Keratinocyte (primary cell): Measurements from ENCODE around the gene FES. TPM values are rescaled to one million over a fixed set of nuclear protein-coding genes. Genes with fewer than 3 reads are reported as not detected.

ENCODE experiments used
- DNase-seq: peaks from one replicate; pipeline ENCODE4 v3.0.0-alpha.2; 2011; ENCODE audit warnings: low read depth, missing footprints, low spot score
- FAIRE-seq: peaks from 2 replicates; lab custom pipeline; 2011; peaks lifted over from hg19 to GRCh38; lab: Jason Lieb, UNC
- H2AFZ ChIP-seq: 2 replicates; pipeline ENCODE4 v1.6.0; 2012; ENCODE audit warnings: low read length, control low read depth, inconsistent platforms; ENCODE audit not compliant: control insufficient read depth
- H3K27ac ChIP-seq: 2 replicates; pipeline ENCODE4 v1.5.1; 2011; ENCODE audit warnings: low read length; ENCODE audit not compliant: control insufficient read depth, insufficient read depth
- H3K27me3 ChIP-seq: 3 replicates; pipeline ENCODE4 v1.6.0; 2011; ENCODE audit warnings: low read length; ENCODE audit not compliant: control insufficient read depth, insufficient read depth; ENCODE audit errors: extremely low read depth
- H3K36me3 ChIP-seq, 2 experiments: 2 replicates in 1 of 2; 3 replicates in 1 of 2; pipeline ENCODE4 v1.5.1; 2011; ENCODE audit warnings: low read length in 2 of 2, mild to moderate bottlenecking in 1 of 2; ENCODE audit not compliant: control insufficient read depth in 2 of 2, insufficient read depth in 2 of 2; ENCODE audit errors: extremely low read depth in 1 of 2
- H3K4me1 ChIP-seq: 3 replicates; pipeline ENCODE4 v1.5.1; 2011; ENCODE audit warnings: low read length; ENCODE audit not compliant: control insufficient read depth, insufficient read depth; ENCODE audit errors: extremely low read depth
- H3K4me2 ChIP-seq: 3 replicates; pipeline ENCODE4 v1.6.0; 2011; ENCODE audit warnings: low read depth, low read length; ENCODE audit not compliant: control insufficient read depth, insufficient read depth; ENCODE audit errors: extremely low read depth
- H3K4me3 ChIP-seq, 3 experiments: fragments of 200-600 bp in 1 of 3; sonication (generic) in 1 of 3; 2 replicates in 2 of 3; 3 replicates in 1 of 3; pipeline ENCODE4 v1.5.1; 2011 to 2016; ENCODE audit warnings: low read length in 3 of 3, mild to moderate bottlenecking in 3 of 3, control low read depth in 2 of 3, inconsistent platforms in 1 of 3, low read depth in 1 of 3, mixed read lengths in 1 of 3, mixed run types in 1 of 3, moderate library complexity in 1 of 3; ENCODE audit not compliant: control insufficient read depth in 2 of 3, insufficient read depth in 2 of 3; ENCODE audit errors: extremely low read depth in 1 of 3
- H3K79me2 ChIP-seq: 2 replicates; pipeline ENCODE4 v1.6.0; 2012; ENCODE audit warnings: low read length; ENCODE audit not compliant: control insufficient read depth, insufficient read depth
- H3K9ac ChIP-seq: 3 replicates; pipeline ENCODE4 v1.6.0; 2011; ENCODE audit warnings: low read length; ENCODE audit not compliant: control insufficient read depth, insufficient read depth; ENCODE audit errors: extremely low read depth
- H3K9me1 ChIP-seq: 3 replicates; pipeline ENCODE4 v1.6.0; 2011; ENCODE audit warnings: low read length; ENCODE audit not compliant: control insufficient read depth, insufficient read depth; ENCODE audit errors: extremely low read depth
- H3K9me3 ChIP-seq: 2 replicates; pipeline ENCODE4 v1.5.1; 2012; ENCODE audit warnings: low read depth, low read length; ENCODE audit not compliant: control insufficient read depth
- H4K20me1 ChIP-seq: 3 replicates; pipeline ENCODE4 v1.6.0; 2011; ENCODE audit warnings: low read length; ENCODE audit not compliant: control insufficient read depth, insufficient read depth; ENCODE audit errors: extremely low read depth
- EZH2 ChIP-seq: IDR thresholded peaks from one replicate; pipeline ENCODE4 v1.6.1; 2012; ENCODE audit warnings: inconsistent platforms, mild to moderate bottlenecking, low read length, moderate library complexity
- dilution Hi-C: fragments of 300-500 bp; cut with MboI; formaldehyde crosslinking; loops from one replicate; pipeline ENCODE4 v1.7.0; 2020; ENCODE audit warnings: low sequenced_read_pairs; ENCODE audit not compliant: extremely low pct_ligation_motif_present
- polyA plus RNA-seq, 5 experiments: library from polyadenylated mRNA; depleted of rRNA in 3 of 5; stranded (reverse) in 3 of 5; stranded (forward) in 1 of 5; unstranded in 1 of 5; fragments of >200 nt; gene quantifications; 1 replicate in 1 of 5; 2 replicates in 3 of 5; 3 replicates in 1 of 5; pipeline versions ENCODE4 v1.2.1 to v1.2.3, GENCODE V29; 2011 to 2012; ENCODE audit warnings: missing spikeins in 2 of 5, low read depth in 1 of 5, low replicate concordance in 1 of 5
- TF ChIP-seq, protein P1 (sequence below), 3 experiments: IDR thresholded peaks in 1 of 3; conservative IDR thresholded peaks in 1 of 3; optimal IDR thresholded peaks in 1 of 3; 2 replicates in 2 of 3; 3 replicates in 1 of 3; pipeline versions ENCODE3 to v1.5.1; 2011; ENCODE audit warnings: low read length in 3 of 3, mild to moderate bottlenecking in 3 of 3, moderate library complexity in 2 of 3, control low read depth in 1 of 3, inconsistent platforms in 1 of 3; ENCODE audit not compliant: insufficient read depth in 2 of 3; ENCODE audit errors: extremely low read depth in 1 of 3

FES gene
- polyA plus RNA-seq, 1 donor (not counting 4 experiments of a cell fraction or from before 2014, with no cell fraction given): 0.34 TPM

DNA sequence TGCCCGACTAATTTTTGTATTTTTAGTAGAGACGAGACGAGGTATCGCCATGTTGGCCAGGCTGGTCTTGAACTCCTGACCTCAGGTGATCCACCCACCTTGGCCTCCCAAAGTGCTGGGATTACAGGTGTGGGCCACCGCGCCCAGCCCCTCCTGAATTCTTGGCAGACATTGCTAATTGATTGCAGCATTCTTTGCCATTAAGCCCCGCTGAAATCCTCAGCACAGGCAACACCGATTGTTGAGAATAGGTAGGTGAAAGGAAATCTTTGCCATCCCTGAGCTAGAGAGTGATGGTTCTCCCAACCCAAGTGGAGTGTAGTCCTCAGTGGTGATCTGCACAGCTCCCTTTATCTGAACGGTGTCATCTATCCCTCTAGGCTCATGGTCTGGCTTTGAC lies 20.4 kb downstream of the FES start:
- no peaks in the 10 kb centered on the region for H3K27me3 ChIP-seq
- H3K9me1 ChIP-seq: peaks cover 2% of the 10 kb centered on the region
- H2AFZ ChIP-seq: no peak overlapping the region
- H4K20me1 ChIP-seq: no peaks in the 10 kb centered on the region
- H3K9ac ChIP-seq: no peak overlapping the region
- no peak overlapping the region for H3K27ac ChIP-seq
- peaks cover 12% of the 10 kb centered on the region for H3K4me1 ChIP-seq
- no peak for FAIRE-seq
- H3K4me3 ChIP-seq: no peak overlapping the region
- DNase-seq: no peak
- dilution Hi-C loops: no loop called here
- no peaks in the 10 kb centered on the region for H3K79me2 ChIP-seq
- H3K4me2 ChIP-seq: no peak overlapping the region
- H3K9me3 ChIP-seq: no peaks in the 10 kb centered on the region
- no peak for TF ChIP-seq EZH2
- TF ChIP-seq, protein P1, sequence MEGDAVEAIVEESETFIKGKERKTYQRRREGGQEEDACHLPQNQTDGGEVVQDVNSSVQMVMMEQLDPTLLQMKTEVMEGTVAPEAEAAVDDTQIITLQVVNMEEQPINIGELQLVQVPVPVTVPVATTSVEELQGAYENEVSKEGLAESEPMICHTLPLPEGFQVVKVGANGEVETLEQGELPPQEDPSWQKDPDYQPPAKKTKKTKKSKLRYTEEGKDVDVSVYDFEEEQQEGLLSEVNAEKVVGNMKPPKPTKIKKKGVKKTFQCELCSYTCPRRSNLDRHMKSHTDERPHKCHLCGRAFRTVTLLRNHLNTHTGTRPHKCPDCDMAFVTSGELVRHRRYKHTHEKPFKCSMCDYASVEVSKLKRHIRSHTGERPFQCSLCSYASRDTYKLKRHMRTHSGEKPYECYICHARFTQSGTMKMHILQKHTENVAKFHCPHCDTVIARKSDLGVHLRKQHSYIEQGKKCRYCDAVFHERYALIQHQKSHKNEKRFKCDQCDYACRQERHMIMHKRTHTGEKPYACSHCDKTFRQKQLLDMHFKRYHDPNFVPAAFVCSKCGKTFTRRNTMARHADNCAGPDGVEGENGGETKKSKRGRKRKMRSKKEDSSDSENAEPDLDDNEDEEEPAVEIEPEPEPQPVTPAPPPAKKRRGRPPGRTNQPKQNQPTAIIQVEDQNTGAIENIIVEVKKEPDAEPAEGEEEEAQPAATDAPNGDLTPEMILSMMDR (optimal IDR thresholded peaks at IDR 0.05 in 1 of 3, IDR thresholded peaks at IDR 0.05 in 1 of 3, conservative IDR thresholded peaks at IDR 0.05 in 1 of 3; ENCODE audit: extremely low read depth in 1 of 3, insufficient read depth in 2 of 3, low read length in 3 of 3): no peak
- H3K36me3 ChIP-seq: peaks cover 3 to 5% of the 10 kb centered on the region in 2 experiments

DNA sequence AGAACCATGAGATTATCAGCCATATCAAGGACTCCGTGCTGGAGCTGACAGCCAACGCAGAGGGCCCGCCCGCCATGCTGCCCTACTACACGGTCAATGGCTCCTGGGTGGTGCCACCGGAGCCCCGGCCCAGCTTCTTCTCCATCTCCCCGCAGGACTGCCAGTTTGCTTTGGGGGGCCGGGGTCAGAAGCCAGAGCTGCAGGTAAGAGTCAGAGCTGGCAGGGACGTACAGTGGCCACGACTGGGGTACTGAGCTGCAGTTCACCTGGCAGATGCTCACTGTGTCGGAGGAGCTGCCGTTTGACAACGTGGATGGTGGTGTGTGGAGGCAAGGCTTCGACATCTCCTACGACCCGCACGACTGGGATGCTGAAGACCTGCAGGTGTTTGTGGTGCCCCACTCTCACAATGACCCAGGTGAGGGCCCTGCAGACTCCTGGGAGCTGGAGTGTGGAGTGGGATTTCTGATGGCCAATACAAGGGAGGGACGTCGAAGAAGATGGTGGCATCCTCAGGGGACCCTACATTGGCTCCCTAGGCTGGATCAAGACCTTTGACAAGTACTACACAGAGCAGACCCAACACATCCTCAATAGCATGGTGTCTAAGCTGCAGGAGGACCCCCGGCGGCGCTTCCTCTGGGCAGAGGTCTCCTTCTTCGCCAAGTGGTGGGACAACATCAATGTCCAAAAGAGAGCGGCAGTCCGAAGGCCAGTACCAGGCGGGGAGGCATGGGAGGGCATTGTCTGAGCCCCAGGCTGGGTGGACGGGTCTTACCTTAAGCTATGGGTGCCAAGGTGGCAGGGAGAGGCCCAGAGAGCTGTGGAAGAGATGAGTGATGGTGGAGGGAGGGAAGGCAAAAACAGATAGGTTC lies 21.2 kb downstream of the FES start:
- H3K9me3 ChIP-seq: no peaks in the 10 kb centered on the region
- dilution Hi-C loops: no loop called here
- FAIRE-seq: no peak
- H4K20me1 ChIP-seq: no peaks in the 10 kb centered on the region
- H2AFZ ChIP-seq: no peak overlapping the region
- peaks cover 3 to 5% of the 10 kb centered on the region in 2 experiments for H3K36me3 ChIP-seq
- peaks cover 2% of the 10 kb centered on the region for H3K9me1 ChIP-seq
- no peaks in the 10 kb centered on the region for H3K79me2 ChIP-seq
- H3K27ac ChIP-seq: no peak overlapping the region
- H3K27me3 ChIP-seq: no peaks in the 10 kb centered on the region
- H3K9ac ChIP-seq: no peak overlapping the region
- peaks cover 12% of the 10 kb centered on the region for H3K4me1 ChIP-seq
- no peak for DNase-seq
- H3K4me3 ChIP-seq: no peak overlapping the region
- TF ChIP-seq, protein P1 (optimal IDR thresholded peaks at IDR 0.05 in 1 of 3, IDR thresholded peaks at IDR 0.05 in 1 of 3, conservative IDR thresholded peaks at IDR 0.05 in 1 of 3; ENCODE audit: extremely low read depth in 1 of 3, insufficient read depth in 2 of 3, low read length in 3 of 3): no peak
- TF ChIP-seq EZH2: no peak
- H3K4me2 ChIP-seq: no peak overlapping the region
